LNCaP clone FGC (cell line): ENCODE results near the gene MXRA8.

ENCODE experiments used
- DNase-seq: peaks from one replicate; pipeline ENCODE4 v3.0.0-alpha.2; 2011; ENCODE audit warnings: low read depth
- H3K4me3 ChIP-seq: 2 replicates; pipeline ENCODE4 v1.5.1; 2011; ENCODE audit warnings: mild to moderate bottlenecking, low read depth, low read length, control low read depth
- TF ChIP-seq, protein P1 (sequence below): IDR thresholded peaks from 2 replicates; pipeline ENCODE4 v1.5.1; 2012; ENCODE audit warnings: mild to moderate bottlenecking; ENCODE audit not compliant: control insufficient read depth, insufficient read depth; ENCODE audit errors: extremely low read depth

MXRA8 gene

DNA sequence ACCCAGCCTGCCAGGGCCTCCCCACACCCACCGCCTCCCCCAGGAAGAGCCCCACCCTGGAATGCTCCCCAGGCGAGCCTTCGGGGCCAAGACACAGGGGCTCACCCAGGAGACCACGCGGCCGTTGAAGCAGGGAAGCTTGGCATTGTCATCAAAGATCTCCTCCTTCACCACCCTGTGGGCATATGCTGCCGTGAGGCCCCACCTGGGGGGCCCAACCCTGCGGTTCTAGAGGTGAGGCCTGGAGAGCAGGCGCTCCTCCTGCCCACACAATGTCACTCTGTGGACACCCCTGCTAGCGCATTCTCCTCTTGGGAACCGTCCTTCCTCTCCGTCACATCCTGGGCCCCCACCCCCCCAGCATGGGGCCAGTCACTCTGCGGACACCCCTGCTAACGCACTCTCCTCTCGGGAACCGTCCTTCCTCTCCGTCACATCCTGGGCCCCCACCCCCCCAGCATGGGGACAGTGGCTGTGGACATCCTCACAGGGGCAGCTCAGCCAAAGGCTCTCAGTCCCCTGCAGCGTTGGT, 15.7 kb downstream of the MXRA8 start:
- TF ChIP-seq, protein P1, sequence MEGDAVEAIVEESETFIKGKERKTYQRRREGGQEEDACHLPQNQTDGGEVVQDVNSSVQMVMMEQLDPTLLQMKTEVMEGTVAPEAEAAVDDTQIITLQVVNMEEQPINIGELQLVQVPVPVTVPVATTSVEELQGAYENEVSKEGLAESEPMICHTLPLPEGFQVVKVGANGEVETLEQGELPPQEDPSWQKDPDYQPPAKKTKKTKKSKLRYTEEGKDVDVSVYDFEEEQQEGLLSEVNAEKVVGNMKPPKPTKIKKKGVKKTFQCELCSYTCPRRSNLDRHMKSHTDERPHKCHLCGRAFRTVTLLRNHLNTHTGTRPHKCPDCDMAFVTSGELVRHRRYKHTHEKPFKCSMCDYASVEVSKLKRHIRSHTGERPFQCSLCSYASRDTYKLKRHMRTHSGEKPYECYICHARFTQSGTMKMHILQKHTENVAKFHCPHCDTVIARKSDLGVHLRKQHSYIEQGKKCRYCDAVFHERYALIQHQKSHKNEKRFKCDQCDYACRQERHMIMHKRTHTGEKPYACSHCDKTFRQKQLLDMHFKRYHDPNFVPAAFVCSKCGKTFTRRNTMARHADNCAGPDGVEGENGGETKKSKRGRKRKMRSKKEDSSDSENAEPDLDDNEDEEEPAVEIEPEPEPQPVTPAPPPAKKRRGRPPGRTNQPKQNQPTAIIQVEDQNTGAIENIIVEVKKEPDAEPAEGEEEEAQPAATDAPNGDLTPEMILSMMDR, result no peak
- DNase-seq, result no peak
- no peak overlapping the region for H3K4me3 ChIP-seq

DNA sequence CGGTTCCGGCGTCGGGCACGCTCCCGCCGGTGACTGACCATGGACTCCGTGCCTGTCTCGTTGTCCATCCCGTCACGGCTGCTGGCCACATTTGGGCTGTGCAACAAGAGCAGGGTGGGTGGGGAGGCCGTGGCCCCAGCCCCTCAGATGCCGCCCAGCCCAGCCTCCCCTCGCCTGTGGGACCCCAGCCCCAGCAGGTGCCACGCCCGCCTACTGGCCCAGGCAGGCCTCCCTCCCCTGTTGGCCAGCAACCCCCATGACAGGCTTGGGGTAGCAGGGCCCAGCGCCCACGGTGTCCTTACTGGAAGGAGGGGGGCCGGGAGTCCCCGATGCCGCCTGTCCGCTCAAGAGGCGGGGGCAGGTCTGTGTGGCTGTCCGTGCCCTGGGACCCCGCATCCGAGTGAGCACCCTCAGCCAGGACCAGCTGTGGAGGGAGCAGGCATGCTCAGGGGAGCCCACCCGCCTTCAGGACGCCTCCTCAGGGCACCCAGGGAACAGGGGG, 16.2 kb downstream of the MXRA8 start:
- TF ChIP-seq, protein P1, result no peak
- no peak overlapping the region for H3K4me3 ChIP-seq
- no peak for DNase-seq

DNA sequence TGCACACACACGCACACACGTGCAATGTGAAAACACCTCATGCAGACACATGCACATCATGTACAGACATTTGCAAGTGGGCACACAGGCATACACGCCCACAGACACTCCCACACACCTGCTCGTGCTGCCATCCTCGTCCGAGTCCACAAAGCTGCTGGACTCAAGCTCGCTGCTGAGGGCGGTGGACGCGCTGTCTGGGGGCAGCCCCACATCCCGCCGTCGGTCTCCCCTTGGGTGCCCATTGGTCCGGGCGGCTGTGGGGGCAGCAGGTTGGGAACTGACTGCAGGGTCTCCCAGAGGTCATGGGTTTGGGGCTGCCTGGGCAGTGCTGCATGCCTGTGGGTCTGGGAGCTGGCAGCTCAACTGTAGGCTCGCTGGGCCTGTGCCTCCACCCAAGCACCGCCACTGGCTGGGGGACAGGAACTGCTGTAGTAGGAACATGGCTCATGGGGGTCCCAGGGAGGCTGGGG, 16.8 kb downstream of the MXRA8 start:
- no peak overlapping the region for H3K4me3 ChIP-seq
- no peak for DNase-seq
- TF ChIP-seq, protein P1, result no peak

DNA sequence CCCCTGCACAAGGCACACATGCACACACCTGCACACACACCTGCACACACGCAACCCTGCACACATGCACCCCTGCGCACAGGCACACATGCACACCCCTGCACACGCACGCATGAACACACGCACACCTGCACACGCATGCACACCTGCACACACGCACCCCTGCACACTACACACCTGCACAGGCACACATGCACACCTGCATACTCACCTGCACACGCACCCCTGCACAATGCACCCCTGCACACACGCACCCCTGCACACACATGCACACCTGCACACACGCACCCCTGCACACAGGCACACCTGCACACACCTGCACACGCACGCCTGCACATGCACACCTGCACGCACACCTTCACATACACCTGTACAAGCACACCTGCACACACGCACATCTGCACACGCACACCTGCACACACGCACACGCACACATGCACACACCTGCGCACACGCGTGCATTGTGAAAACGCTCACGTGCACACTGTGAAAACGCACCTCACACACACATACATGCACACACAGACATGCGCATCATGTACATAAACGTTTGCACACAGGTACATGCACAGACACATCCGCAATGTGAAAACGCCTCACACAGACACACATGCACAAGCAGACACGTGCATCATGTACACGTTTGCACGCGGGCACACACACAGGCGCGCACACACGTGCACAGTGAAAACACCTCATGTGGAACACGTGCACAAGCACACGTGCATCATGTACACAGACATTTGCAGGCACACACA, 17.4 kb downstream of the MXRA8 start:
- DNase-seq, result no peak
- TF ChIP-seq, protein P1, result no peak
- H3K4me3 ChIP-seq, result no peak overlapping the region

DNA sequence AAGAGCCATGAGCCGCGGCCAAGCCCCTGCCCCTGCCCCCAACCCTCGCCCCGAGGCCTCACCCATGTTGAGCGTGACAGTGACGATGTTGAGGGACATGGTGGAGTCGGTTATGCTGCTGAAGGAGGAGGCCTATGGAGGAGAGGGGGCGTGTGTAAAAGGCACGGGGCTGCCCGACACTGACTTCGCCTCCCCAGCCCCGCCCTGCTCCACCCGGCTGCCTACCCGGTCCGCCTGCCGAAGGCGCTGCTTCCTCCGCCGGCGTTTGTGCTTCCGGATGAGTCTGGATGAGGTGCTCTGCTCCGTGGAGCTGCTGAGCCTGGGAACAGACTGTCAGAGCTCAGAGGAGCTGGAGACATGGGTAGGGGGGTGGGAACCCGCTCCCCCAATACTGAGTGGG, 18.2 kb downstream of the MXRA8 start:
- DNase-seq, result no peak
- H3K4me3 ChIP-seq, result no peak overlapping the region
- TF ChIP-seq, protein P1, result no peak

DNA sequence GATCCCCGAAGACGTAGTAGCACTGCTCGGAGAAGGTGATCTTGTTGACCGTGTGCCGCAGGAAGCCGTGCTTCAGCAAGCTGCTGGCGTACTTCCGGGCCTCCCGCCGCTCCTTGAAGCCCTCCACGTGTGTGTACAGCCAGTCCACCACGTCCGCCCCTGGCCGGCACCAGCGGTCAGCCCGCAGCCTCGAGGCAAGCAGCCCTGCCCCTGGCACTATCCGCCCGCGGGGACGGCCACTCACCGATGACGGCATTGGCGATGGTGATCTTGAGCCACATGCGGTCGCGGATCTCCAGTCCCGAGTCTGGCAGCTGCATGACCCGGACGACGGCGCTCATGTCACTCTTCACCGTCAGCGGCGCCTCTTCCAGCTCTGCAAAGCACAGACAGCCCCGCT, 20.1 kb downstream of the MXRA8 start:
- no peak overlapping the region for H3K4me3 ChIP-seq
- no peak for DNase-seq
- TF ChIP-seq, protein P1, result no peak

DNA sequence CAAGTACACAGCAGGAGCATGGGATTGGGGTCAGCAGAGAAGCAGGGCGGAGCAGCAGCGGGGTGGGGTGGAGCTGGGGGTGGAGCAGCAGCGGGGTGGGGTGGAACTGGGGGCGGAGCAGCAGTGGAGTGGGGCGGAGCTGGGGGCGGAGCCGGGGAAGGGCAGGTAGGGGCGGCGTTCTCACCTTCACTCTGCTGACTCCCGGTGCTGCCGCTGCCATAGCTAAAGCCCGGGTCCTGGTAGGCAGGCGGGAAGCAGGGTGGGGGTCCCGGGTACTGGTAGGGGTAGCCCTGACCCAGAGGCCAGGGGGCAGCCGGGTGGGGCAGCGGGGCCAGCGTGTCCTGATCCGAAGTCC, 20.6 kb downstream of the MXRA8 start:
- TF ChIP-seq, protein P1, result no peak
- DNase-seq, result no peak
- no peak overlapping the region for H3K4me3 ChIP-seq
